Measurements from ENCODE around the gene PPP2R3C. TPM values are rescaled to one million over a fixed set of nuclear protein-coding genes. Genes with fewer than 3 reads are reported as not detected.

The PPP2R3C gene
- total and polyA plus RNA-seq, 2 donors (not counting 1 experiment from before 2014, with no cell fraction given), result 32.6 to 61.9 TPM

GRCh38 chr14:35123388-35123703 is 1.6 kb upstream of the PPP2R3C start:
- Histone ChIP-seq H4K20me1 (ENCODE audit: control insufficient read depth, extremely low read depth, insufficient read depth, low read length) (no peaks in the 10 kb centered on the region), H3K79me2 (ENCODE audit: control insufficient read depth, insufficient read depth, low read length) (peaks cover 8% of the 10 kb centered on the region), H3K36me3 (ENCODE audit: control insufficient read depth, insufficient read depth, low read length) (no peaks in the 10 kb centered on the region), H3K9me3 (ENCODE audit: control insufficient read depth, insufficient read depth, low read depth, low read length) (no peaks in the 10 kb centered on the region), H2AFZ (ENCODE audit: low read length) (no peak overlapping the region), H3K4me1 (ENCODE audit: control insufficient read depth, extremely low read depth, insufficient read depth, low read length) (no peaks in the 10 kb centered on the region), H3K4me3 (replicated peaks in 1 of 4; ENCODE audit: control extremely low read depth in 1 of 4, insufficient read depth in 1 of 4, low read depth in 3 of 4, low read length in 4 of 4) (peak overlapping the region; percentile 61 to 98 (median 84)), H3K27ac (ENCODE audit: insufficient read depth, low read length) (peak overlapping the region; percentile 97), H3K4me2 (ENCODE audit: extremely low read depth, insufficient read depth, low read length) (peak overlapping the region; percentile 85), H3K9ac (ENCODE audit: insufficient read depth, low read length) (no peak overlapping the region), H3K27me3 (ENCODE audit: control insufficient read depth, insufficient read depth, low read length) (no peaks in the 10 kb centered on the region)
- TF ChIP-seq, protein P1, sequence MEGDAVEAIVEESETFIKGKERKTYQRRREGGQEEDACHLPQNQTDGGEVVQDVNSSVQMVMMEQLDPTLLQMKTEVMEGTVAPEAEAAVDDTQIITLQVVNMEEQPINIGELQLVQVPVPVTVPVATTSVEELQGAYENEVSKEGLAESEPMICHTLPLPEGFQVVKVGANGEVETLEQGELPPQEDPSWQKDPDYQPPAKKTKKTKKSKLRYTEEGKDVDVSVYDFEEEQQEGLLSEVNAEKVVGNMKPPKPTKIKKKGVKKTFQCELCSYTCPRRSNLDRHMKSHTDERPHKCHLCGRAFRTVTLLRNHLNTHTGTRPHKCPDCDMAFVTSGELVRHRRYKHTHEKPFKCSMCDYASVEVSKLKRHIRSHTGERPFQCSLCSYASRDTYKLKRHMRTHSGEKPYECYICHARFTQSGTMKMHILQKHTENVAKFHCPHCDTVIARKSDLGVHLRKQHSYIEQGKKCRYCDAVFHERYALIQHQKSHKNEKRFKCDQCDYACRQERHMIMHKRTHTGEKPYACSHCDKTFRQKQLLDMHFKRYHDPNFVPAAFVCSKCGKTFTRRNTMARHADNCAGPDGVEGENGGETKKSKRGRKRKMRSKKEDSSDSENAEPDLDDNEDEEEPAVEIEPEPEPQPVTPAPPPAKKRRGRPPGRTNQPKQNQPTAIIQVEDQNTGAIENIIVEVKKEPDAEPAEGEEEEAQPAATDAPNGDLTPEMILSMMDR (conservative IDR thresholded peaks at IDR 0.05 in 1 of 2, IDR thresholded peaks at IDR 0.05 in 1 of 2; ENCODE audit: low read depth in 1 of 2, low read length in 2 of 2), result no peak
- no peak for TF ChIP-seq EZH2 (IDR thresholded peaks at IDR 0.05; ENCODE audit: low read length, missing control alignments)
- no peak for DNase-seq (ENCODE audit: low read depth in 2 of 2)

DNA sequence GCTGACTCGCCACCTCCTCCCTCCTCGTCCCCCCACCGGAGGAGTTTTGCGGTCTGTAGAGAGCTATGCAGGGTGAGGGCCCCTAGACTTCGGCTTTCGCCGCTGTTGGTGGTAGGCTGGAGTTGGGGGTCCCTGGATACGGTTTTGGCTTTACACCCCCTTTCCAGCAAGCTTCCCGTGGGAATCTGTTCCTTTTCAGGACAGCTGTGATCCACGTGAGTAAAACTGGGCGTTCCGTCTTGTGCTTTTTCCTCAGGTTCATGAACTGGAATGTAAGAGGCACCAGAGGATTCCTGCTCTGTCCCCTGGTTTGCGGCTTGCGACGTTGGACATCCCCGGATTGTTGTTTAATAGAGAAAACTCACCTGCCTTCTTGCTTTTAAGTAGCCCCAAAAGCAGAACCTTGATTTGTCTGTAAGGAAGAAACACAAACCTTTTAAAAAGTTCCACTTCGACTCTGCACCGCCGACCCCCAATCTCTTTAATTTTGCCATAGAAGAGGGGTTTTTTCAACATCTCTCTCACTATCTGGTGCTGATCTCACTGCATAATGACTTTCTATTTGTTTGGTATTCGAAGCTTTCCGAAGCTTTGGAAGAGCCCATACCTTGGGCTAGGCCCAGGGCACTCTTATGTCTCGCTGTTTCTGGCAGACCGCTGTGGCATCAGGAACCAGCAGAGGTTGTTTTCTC is 1.1 kb upstream of the PPP2R3C start:
- peak overlapping the region; percentile 85 for H3K4me2 ChIP-seq (ENCODE audit: extremely low read depth, insufficient read depth, low read length)
- H3K4me3 ChIP-seq (replicated peaks in 1 of 4; ENCODE audit: control extremely low read depth in 1 of 4, insufficient read depth in 1 of 4, low read depth in 3 of 4, low read length in 4 of 4), result peak overlapping the region; percentile 61 to 98 (median 84)
- no peaks in the 10 kb centered on the region for H3K9me3 ChIP-seq (ENCODE audit: control insufficient read depth, insufficient read depth, low read depth, low read length)
- H3K36me3 ChIP-seq (ENCODE audit: control insufficient read depth, insufficient read depth, low read length), result no peaks in the 10 kb centered on the region
- peak overlapping the region; percentile 90 for H3K9ac ChIP-seq (ENCODE audit: insufficient read depth, low read length)
- H4K20me1 ChIP-seq (ENCODE audit: control insufficient read depth, extremely low read depth, insufficient read depth, low read length), result no peaks in the 10 kb centered on the region
- no peaks in the 10 kb centered on the region for H3K4me1 ChIP-seq (ENCODE audit: control insufficient read depth, extremely low read depth, insufficient read depth, low read length)
- no peaks in the 10 kb centered on the region for H3K27me3 ChIP-seq (ENCODE audit: control insufficient read depth, insufficient read depth, low read length)
- H2AFZ ChIP-seq (ENCODE audit: low read length), result peak overlapping the region; percentile 79
- peak; percentile 33 to 58 for DNase-seq (ENCODE audit: low read depth in 2 of 2)
- peaks cover 8% of the 10 kb centered on the region for H3K79me2 ChIP-seq (ENCODE audit: control insufficient read depth, insufficient read depth, low read length)
- peak overlapping the region; percentile 97 for H3K27ac ChIP-seq (ENCODE audit: insufficient read depth, low read length)
- no peak for TF ChIP-seq EZH2 (IDR thresholded peaks at IDR 0.05; ENCODE audit: low read length, missing control alignments)
- TF ChIP-seq, protein P1 (conservative IDR thresholded peaks at IDR 0.05 in 1 of 2, IDR thresholded peaks at IDR 0.05 in 1 of 2; ENCODE audit: low read depth in 1 of 2, low read length in 2 of 2), result no peak

- Histone ChIP-seq H3K4me1 (ENCODE audit: control insufficient read depth, extremely low read depth, insufficient read depth, low read length) (no peaks in the 10 kb centered on the region), H3K4me3 (replicated peaks in 1 of 4; ENCODE audit: control extremely low read depth in 1 of 4, insufficient read depth in 1 of 4, low read depth in 3 of 4, low read length in 4 of 4) (peak overlapping the region; percentile 61 to 98 (median 84)), H3K9me3 (ENCODE audit: control insufficient read depth, insufficient read depth, low read depth, low read length) (no peaks in the 10 kb centered on the region), H3K36me3 (ENCODE audit: control insufficient read depth, insufficient read depth, low read length) (no peaks in the 10 kb centered on the region), H2AFZ (ENCODE audit: low read length) (peak overlapping the region; percentile 79), H3K79me2 (ENCODE audit: control insufficient read depth, insufficient read depth, low read length) (peaks cover 8% of the 10 kb centered on the region), H3K4me2 (ENCODE audit: extremely low read depth, insufficient read depth, low read length) (peak overlapping the region; percentile 94), H3K27me3 (ENCODE audit: control insufficient read depth, insufficient read depth, low read length) (no peaks in the 10 kb centered on the region), H3K27ac (ENCODE audit: insufficient read depth, low read length) (peak overlapping the region; percentile 97), H3K9ac (ENCODE audit: insufficient read depth, low read length) (peak overlapping the region; percentile 90), H4K20me1 (ENCODE audit: control insufficient read depth, extremely low read depth, insufficient read depth, low read length) (no peaks in the 10 kb centered on the region)
- DNase-seq (ENCODE audit: low read depth in 2 of 2), result peak; percentile 3 to 32
- TF ChIP-seq, protein P1 (conservative IDR thresholded peaks at IDR 0.05 in 1 of 2, IDR thresholded peaks at IDR 0.05 in 1 of 2; ENCODE audit: low read depth in 1 of 2, low read length in 2 of 2), result no peak
- no peak for TF ChIP-seq EZH2 (IDR thresholded peaks at IDR 0.05; ENCODE audit: low read length, missing control alignments)
Observed at GRCh38 chr14:35121026-35121886, 534 bp downstream of the PPP2R3C start.
